CD14-positive monocyte (primary cell): ENCODE measurements around the gene TBCEL. TPM values are rescaled to one million over a fixed set of nuclear protein-coding genes. Genes with fewer than 3 reads are reported as not detected.

ENCODE experiments used
- DNase-seq, 3 donors: peaks; one replicate each; pipeline ENCODE4 v3.0.0-alpha.2; 2011 to 2022
- H2AFZ ChIP-seq: 2 replicates; pipeline ENCODE4 v1.6.0; 2012; ENCODE audit warnings: mild to moderate bottlenecking, low read depth, low read length, inconsistent platforms; ENCODE audit not compliant: insufficient read depth, poor library complexity, severe bottlenecking
- H3K27ac ChIP-seq, 2 donors: 1 replicate in 1 of 2; 2 replicates in 1 of 2; pipeline ENCODE4 v1.5.1; 2012 to 2013; ENCODE audit warnings: low read length in 2 of 2, control low read depth in 1 of 2, inconsistent platforms in 1 of 2, low read depth in 1 of 2, mild to moderate bottlenecking in 1 of 2
- H3K27me3 ChIP-seq, 2 donors: one replicate each; pipeline versions ENCODE4 v1.6.0 to v1.6.1; 2011 to 2013; ENCODE audit warnings: low read length in 2 of 2; ENCODE audit not compliant: control insufficient read depth in 2 of 2, insufficient read depth in 2 of 2
- H3K36me3 ChIP-seq, 2 donors: replicated peaks in 1 of 2; 1 replicate in 1 of 2; 2 replicates in 1 of 2; pipeline versions ENCODE4 v1.5.1 to v1.6.1; 2012 to 2013; ENCODE audit warnings: low read length in 2 of 2, control low read depth in 1 of 2, inconsistent platforms in 1 of 2, mild to moderate bottlenecking in 1 of 2; ENCODE audit not compliant: insufficient read depth in 2 of 2, control insufficient read depth in 1 of 2
- H3K4me1 ChIP-seq, 2 donors: 1 replicate in 1 of 2; 2 replicates in 1 of 2; pipeline versions ENCODE4 v1.5.1 to v1.6.1; 2012 to 2013; ENCODE audit warnings: low read length in 2 of 2, control low read depth in 1 of 2, inconsistent platforms in 1 of 2, mild to moderate bottlenecking in 1 of 2, moderate library complexity in 1 of 2; ENCODE audit not compliant: insufficient read depth in 2 of 2, control insufficient read depth in 1 of 2
- H3K4me2 ChIP-seq: replicated peaks from 2 replicates; pipeline ENCODE3; 2012; ENCODE audit warnings: low read length, moderate library complexity, mild to moderate bottlenecking; ENCODE audit not compliant: poor library complexity, severe bottlenecking; ENCODE audit errors: extremely low read depth
- H3K4me3 ChIP-seq, 3 experiments: fragments of 200-600 bp in 1 of 3; sonication (generic) in 1 of 3; replicated peaks in 1 of 3; 1 replicate in 2 of 3; 2 replicates in 1 of 3; pipeline ENCODE4 v1.5.1; 2011 to 2013; ENCODE audit warnings: low read length in 3 of 3, mild to moderate bottlenecking in 3 of 3, control low read depth in 2 of 3, low read depth in 2 of 3, inconsistent platforms in 1 of 3, moderate library complexity in 1 of 3
- H3K79me2 ChIP-seq: 2 replicates; pipeline ENCODE4 v1.6.0; 2012; ENCODE audit warnings: mild to moderate bottlenecking, control low read depth, inconsistent platforms, low read length, moderate library complexity; ENCODE audit not compliant: insufficient read depth
- H3K9ac ChIP-seq: 2 replicates; pipeline ENCODE4 v1.6.0; 2017; ENCODE audit warnings: low read length, mild to moderate bottlenecking; ENCODE audit not compliant: insufficient read depth, poor library complexity, severe bottlenecking
- H3K9me3 ChIP-seq, 2 donors: replicated peaks in 1 of 2; 1 replicate in 1 of 2; 2 replicates in 1 of 2; pipeline versions ENCODE4 v1.5.1 to v1.6.1; 2012 to 2013; ENCODE audit warnings: low read length in 2 of 2, control low read depth in 1 of 2; ENCODE audit not compliant: control insufficient read depth in 1 of 2, insufficient read depth in 1 of 2
- H4K20me1 ChIP-seq: 2 replicates; pipeline ENCODE4 v1.6.0; 2012; ENCODE audit warnings: mild to moderate bottlenecking, low read length, control low read depth, moderate library complexity; ENCODE audit not compliant: insufficient read depth
- H3K27ac Mint-ChIP-seq, 7 donors: one replicate each; pipeline ENCODE4 v1.8.0; 2020; ENCODE audit warnings: mild to moderate bottlenecking in 7 of 7, mixed read lengths in 7 of 7, moderate library complexity in 6 of 7, inconsistent platforms in 2 of 7
- H3K27me3 Mint-ChIP-seq, 3 donors: one replicate each; pipeline ENCODE4 v1.8.0; 2021 to 2022; ENCODE audit warnings: low read depth in 3 of 3, mild to moderate bottlenecking in 3 of 3, mixed read lengths in 3 of 3, moderate library complexity in 3 of 3, inconsistent platforms in 1 of 3
- H3K36me3 Mint-ChIP-seq, 2 donors: one replicate each; pipeline ENCODE4 v1.8.0; 2020; ENCODE audit warnings: mixed read lengths in 2 of 2, inconsistent platforms in 1 of 2, mild to moderate bottlenecking in 1 of 2
- H3K4me1 Mint-ChIP-seq: one replicate; pipeline ENCODE4 v1.8.0; 2020; ENCODE audit warnings: mild to moderate bottlenecking, mixed read lengths
- H3K4me3 Mint-ChIP-seq, 2 donors: one replicate each; pipeline ENCODE4 v1.8.0; 2020; ENCODE audit warnings: mild to moderate bottlenecking in 2 of 2, mixed read lengths in 2 of 2, moderate library complexity in 1 of 2
- H3K9me3 Mint-ChIP-seq, 7 donors: one replicate each; pipeline ENCODE4 v1.8.0; 2020 to 2022; ENCODE audit warnings: mixed read lengths in 7 of 7, mild to moderate bottlenecking in 6 of 7, moderate library complexity in 6 of 7, inconsistent platforms in 2 of 7
- WGBS: methylation state at CpG from one replicate; pipeline ENCODE4 v1.1.5; 2013; ENCODE audit warnings: missing lambda C conversion rate; ENCODE audit not compliant: insufficient coverage; 5-methylcytosine and 5-hydroxymethylcytosine counted together
- intact Hi-C, 2 donors: fragments of 100-400 bp; cut with micrococcal nuclease; formaldehyde crosslinking; loops; one replicate each; pipeline versions ENCODE4 v1.15.0 to v1.15.1; 2023
- polyA plus RNA-seq, 3 donors: library from polyadenylated mRNA; depleted of rRNA in 1 of 3; unstranded in 2 of 3; stranded (reverse) in 1 of 3; fragments of 300-500 nt in 2 of 3; fragments of >200 nt in 1 of 3; fragmentation: Illumina TruSeq in 2 of 3; gene quantifications; 1 replicate in 2 of 3; 2 replicates in 1 of 3; pipeline ENCODE4 v1.2.3, GENCODE V29; 2012 to 2021
- TF ChIP-seq, protein P1 (sequence below): fragments of 200-600 bp; IDR thresholded peaks from one replicate; pipeline ENCODE4 v1.8.0; 2022; ENCODE audit warnings: antibody characterized with exemption, mild to moderate bottlenecking

TBCEL gene
- polyA plus RNA-seq, 3 donors: 3.9 to 6.5 (median 5.0) TPM

DNA sequence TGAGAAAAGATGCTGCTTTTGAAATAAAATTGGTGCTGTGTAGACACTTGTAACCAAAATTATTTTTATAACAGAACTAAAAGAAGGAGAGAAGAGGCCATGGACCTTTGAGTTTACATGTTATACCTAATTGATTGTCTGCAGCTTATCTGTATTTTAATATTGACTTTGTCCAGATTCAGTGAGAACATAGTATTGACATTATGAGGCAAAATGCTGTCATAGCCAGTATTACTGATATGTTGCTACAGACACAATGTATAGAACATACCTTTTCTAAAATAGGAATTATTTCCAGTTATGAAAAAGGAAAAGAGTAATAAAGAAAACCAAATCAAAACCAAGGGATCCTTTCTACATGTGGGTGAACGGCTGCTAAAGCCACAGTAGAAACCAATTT lies 65.7 kb downstream of the TBCEL start:
- Mint-ChIP-seq H3K36me3 (peaks cover 29 to 32% of the 10 kb centered on the region in 2 donors), H3K4me1 (peaks cover 12% of the 10 kb centered on the region)
- H2AFZ ChIP-seq: no peak overlapping the region

DNA sequence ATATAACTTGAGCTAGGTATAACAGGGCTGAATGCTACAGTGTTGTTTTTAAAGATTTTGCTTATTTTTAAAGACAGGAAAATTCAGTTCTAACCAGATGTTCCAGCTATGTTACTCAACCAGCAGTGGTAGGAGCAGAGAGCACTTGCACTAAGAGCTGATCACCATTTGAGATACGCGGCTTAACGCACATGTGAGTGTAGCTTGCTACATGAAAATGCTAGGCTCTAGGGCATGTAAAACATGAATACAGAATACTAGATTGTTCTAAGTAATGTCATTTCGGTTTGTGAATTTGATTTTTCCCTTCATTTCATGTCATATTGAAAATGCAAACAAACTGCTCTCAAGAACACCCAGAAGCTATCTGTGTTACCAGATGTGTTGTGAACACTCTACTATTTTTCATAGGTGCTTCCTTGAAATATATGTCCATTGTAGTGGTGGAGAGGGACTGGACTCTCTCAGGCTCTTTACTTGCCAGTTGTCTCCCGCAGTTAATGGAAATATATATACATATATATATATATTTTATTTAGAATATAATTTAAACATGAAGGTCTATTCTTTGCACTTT lies 66.3 kb downstream of the TBCEL start:
- no peak overlapping the region for H3K4me3 ChIP-seq
- no peak for DNase-seq
- H3K4me1 ChIP-seq: peaks cover 11 to 15% of the 10 kb centered on the region in 2 donors
- H3K9ac ChIP-seq: no peak overlapping the region
- TF ChIP-seq, protein P1, sequence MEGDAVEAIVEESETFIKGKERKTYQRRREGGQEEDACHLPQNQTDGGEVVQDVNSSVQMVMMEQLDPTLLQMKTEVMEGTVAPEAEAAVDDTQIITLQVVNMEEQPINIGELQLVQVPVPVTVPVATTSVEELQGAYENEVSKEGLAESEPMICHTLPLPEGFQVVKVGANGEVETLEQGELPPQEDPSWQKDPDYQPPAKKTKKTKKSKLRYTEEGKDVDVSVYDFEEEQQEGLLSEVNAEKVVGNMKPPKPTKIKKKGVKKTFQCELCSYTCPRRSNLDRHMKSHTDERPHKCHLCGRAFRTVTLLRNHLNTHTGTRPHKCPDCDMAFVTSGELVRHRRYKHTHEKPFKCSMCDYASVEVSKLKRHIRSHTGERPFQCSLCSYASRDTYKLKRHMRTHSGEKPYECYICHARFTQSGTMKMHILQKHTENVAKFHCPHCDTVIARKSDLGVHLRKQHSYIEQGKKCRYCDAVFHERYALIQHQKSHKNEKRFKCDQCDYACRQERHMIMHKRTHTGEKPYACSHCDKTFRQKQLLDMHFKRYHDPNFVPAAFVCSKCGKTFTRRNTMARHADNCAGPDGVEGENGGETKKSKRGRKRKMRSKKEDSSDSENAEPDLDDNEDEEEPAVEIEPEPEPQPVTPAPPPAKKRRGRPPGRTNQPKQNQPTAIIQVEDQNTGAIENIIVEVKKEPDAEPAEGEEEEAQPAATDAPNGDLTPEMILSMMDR: no peak
- H3K36me3 ChIP-seq: peaks cover 8 to 19% of the 10 kb centered on the region in 2 donors
- no peak overlapping the region for H3K4me2 ChIP-seq
- Mint-ChIP-seq H3K4me3 (no peak overlapping the region), H3K9me3 (no peaks in the 10 kb centered on the region), H3K27ac (no peak overlapping the region), H3K4me1 (peaks cover 12% of the 10 kb centered on the region), H3K36me3 (peaks cover 25 to 29% of the 10 kb centered on the region in 2 donors), H3K27me3 (no peaks in the 10 kb centered on the region)
- intact Hi-C loops: no loop called here
- no peaks in the 10 kb centered on the region for H3K79me2 ChIP-seq
- WGBS: 94% methylated on average over 3 of the region's 5 CpGs
- H3K27me3 ChIP-seq: no peaks in the 10 kb centered on the region
- H2AFZ ChIP-seq: no peak overlapping the region
- H3K27ac ChIP-seq: no peak overlapping the region
- no peaks in the 10 kb centered on the region for H4K20me1 ChIP-seq
- no peaks in the 10 kb centered on the region for H3K9me3 ChIP-seq

More for the DNA sequence above, 65.7 kb downstream of the TBCEL start:
- DNase-seq: no peak
- no peaks in the 10 kb centered on the region for H3K27me3 ChIP-seq
- H3K9me3 Mint-ChIP-seq: no peaks in the 10 kb centered on the region
- no peak overlapping the region for H3K9ac ChIP-seq
- no CpG with 5 or more reads among the region's 1 CpG for WGBS
- peaks cover 8 to 19% of the 10 kb centered on the region in 2 donors for H3K36me3 ChIP-seq
- H4K20me1 ChIP-seq: no peaks in the 10 kb centered on the region
- no peak overlapping the region for H3K4me3 Mint-ChIP-seq
- H3K4me1 ChIP-seq: peaks cover 11 to 15% of the 10 kb centered on the region in 2 donors
- no peaks in the 10 kb centered on the region for H3K9me3 ChIP-seq
- H3K27ac Mint-ChIP-seq: no peak overlapping the region
- H3K27ac ChIP-seq: no peak overlapping the region
- TF ChIP-seq, protein P1: no peak
- H3K79me2 ChIP-seq: no peaks in the 10 kb centered on the region
- no peak overlapping the region for H3K4me3 ChIP-seq
- H3K27me3 Mint-ChIP-seq: no peaks in the 10 kb centered on the region
- no peak overlapping the region for H3K4me2 ChIP-seq
- intact Hi-C loops: no loop called here
